Left lung (tissue), 10 donors: Measurements from ENCODE around the gene L3MBTL3. TPM values are rescaled to one million over a fixed set of nuclear protein-coding genes. Genes with fewer than 3 reads are reported as not detected.
A peak's percentile ranks its signal among the peaks of the same experiment; 100 is the strongest.

Experiments used
- ATAC-seq: fragments of 200-7000 bp; cut with Tn5 transposase; one replicate; pipeline ENCODE4 v1.9.1; 2020; ENCODE audit warnings: moderate library complexity
- DNase-seq, 4 donors: peaks; one replicate each; pipeline ENCODE4 v3.0.0-alpha.2; 2013 to 2020
- H3K27ac ChIP-seq, 2 donors: fragments of 200-600 bp; sonication (generic) in 1 of 2; one replicate each; pipeline versions ENCODE4 v1.5.0 to v1.8.0; 2020 to 2021
- H3K27me3 ChIP-seq, 2 donors: fragments of 200-600 bp; sonication (generic) in 1 of 2; one replicate each; pipeline versions ENCODE4 v1.5.0 to v1.8.0; 2020 to 2021
- H3K36me3 ChIP-seq, 2 donors: fragments of 200-600 bp; sonication (generic) in 1 of 2; one replicate each; pipeline versions ENCODE4 v1.5.0 to v1.8.0; 2020 to 2021
- H3K4me1 ChIP-seq, 2 donors: fragments of 200-600 bp; one replicate each; pipeline ENCODE4 v1.8.0; 2021
- H3K4me3 ChIP-seq, 2 donors: fragments of 200-600 bp; sonication (generic) in 1 of 2; one replicate each; pipeline versions ENCODE4 v1.5.0 to v1.8.0; 2020 to 2021; ENCODE audit warnings: mild to moderate bottlenecking in 1 of 2
- H3K9me3 ChIP-seq, 2 donors: fragments of 200-600 bp; sonication (generic) in 1 of 2; one replicate each; pipeline versions ENCODE4 v1.5.0 to v1.8.0; 2020 to 2021
- CTCF ChIP-seq, 2 donors: fragments of 200-600 bp; sonication (generic) in 1 of 2; IDR thresholded peaks; one replicate each; pipeline versions ENCODE4 v1.5.0 to v1.8.0; 2021; ENCODE audit warnings: antibody characterized with exemption in 2 of 2
- intact Hi-C, 2 donors: fragments of 100-400 bp; cut with DNase I; formaldehyde crosslinking; loops; one replicate each; pipeline versions ENCODE4 v1.11.2 to v1.14.2; 2022
- polyA plus RNA-seq, 6 donors: library from polyadenylated mRNA; unstranded; fragments of 120-200 nt; gene quantifications; one replicate each; pipeline ENCODE4 v1.2.1, GENCODE V29; 2013; ENCODE audit not compliant: insufficient read length in 6 of 6
- total RNA-seq, 2 donors: library from RNA; stranded (reverse); fragmentation: NEBNext Ultra II Directional; extraction: Animal tissue kit (Norgen Biotek cat#: 25700); gene quantifications; one replicate each; pipeline ENCODE4 v1.2.1, GENCODE V29; 2021
- donor health status: DM: no; HTN: yes; CAD: no.
- donor health status: DM: no; HTN: no; CAD: no.

The L3MBTL3 gene
- total and polyA plus RNA-seq, 8 donors, result 5.7 to 28.5 (median 17.3) TPM

DNA sequence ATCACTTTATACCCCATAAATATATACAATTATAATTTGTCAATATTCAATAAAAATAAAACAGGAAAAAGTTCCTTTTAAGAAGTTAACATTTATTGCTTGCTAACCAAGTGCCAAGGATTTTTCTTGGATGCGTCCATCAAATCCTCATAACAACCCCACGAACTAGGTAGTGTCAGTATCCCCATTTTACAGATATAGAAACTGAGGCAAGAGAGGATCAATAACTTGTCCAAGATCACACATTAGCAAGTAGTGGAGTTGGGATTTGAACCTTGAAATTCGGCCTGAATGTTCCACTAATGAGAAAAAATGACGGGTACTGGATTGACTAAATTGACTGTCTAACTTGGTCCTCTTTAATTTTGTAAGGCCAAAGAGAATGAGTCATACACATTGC lies 5.7 kb upstream of the L3MBTL3 start:
- H3K27me3 ChIP-seq, result no peaks in the 10 kb centered on the region
- no peaks in the 10 kb centered on the region for H3K36me3 ChIP-seq
- H3K4me1 ChIP-seq, result no peaks in the 10 kb centered on the region
- H3K4me3 ChIP-seq, result no peak overlapping the region
- DNase-seq (no peak), ATAC-seq (no peak)
- no peaks in the 10 kb centered on the region for H3K9me3 ChIP-seq
- H3K27ac ChIP-seq, result no peak overlapping the region
- intact Hi-C loops, result no loop called here
- no peak for TF ChIP-seq CTCF (IDR thresholded peaks at IDR 0.05)

- no peaks in the 10 kb centered on the region for H3K27me3 ChIP-seq
- ATAC-seq (peak; percentile 2), DNase-seq (peak in 2 of 4 donors; percentile 20 to 84)
- intact Hi-C loops, result no loop called here
- H3K27ac ChIP-seq, result peak overlapping the region; percentile 67 to 83
- H3K4me1 ChIP-seq, result peaks cover 0 to 13% of the 10 kb centered on the region in 2 donors
- no peaks in the 10 kb centered on the region for H3K9me3 ChIP-seq
- no peak for TF ChIP-seq CTCF (IDR thresholded peaks at IDR 0.05)
- peak overlapping the region; percentile 74 to 86 for H3K4me3 ChIP-seq
- no peaks in the 10 kb centered on the region for H3K36me3 ChIP-seq
Measured at GRCh38 chr6:130018744-130019325, 454 bp downstream of the L3MBTL3 start.

DNA sequence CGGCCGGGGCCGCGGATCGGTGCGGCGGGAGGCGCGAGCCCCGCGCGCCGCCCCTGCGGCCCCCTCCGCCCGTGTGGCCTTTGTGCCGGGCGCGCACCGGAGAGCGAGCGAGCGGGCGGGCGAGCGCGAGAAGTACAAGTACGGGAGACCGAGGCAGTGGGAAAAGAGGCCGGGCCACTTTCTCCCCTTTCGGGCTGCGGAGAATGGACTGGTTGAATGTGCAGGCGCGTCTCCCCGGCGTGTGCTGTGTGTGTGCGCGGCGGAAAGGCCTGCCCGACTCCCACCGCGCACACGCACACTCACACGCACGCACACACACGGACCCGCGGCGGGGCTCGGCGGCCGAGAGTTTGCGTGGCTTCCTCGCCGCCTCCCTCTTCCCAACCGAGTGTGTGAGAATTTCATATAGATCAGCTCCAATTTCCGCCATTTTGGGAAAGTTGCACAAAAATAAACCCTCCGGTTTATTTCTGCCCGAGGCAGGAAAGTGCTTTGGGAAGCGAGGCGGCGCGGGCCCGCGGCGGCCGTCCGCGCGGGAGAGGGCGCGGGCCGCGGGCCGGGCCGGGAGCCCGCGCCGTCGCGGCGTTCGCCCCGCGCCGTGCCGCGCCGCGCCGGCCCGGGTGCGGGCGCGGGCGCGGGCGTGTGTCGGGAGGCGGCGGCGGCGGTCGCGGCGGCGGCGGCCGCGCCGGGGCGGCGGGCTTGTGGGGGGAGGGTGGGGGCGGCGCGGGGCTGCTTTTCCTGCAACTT lies 1.1 kb downstream of the L3MBTL3 start:
- DNase-seq, result peak; percentile 33 to 84 (median 42)
- Histone ChIP-seq H3K9me3 (no peaks in the 10 kb centered on the region), H3K36me3 (no peaks in the 10 kb centered on the region), H3K27ac (peak overlapping the region; percentile 84 to 86), H3K27me3 (no peaks in the 10 kb centered on the region), H3K4me3 (peak overlapping the region; percentile 74 to 86), H3K4me1 (peaks cover 0 to 13% of the 10 kb centered on the region in 2 donors)
- intact Hi-C loops, result loop anchor here in 1 of 2 donors (10.0 kb wide), 1 partner anchor 115 kb away; no protein-coding TSS in a partner anchor
- peak; percentile 2 for ATAC-seq
- TF ChIP-seq CTCF (IDR thresholded peaks at IDR 0.05), result no peak

GRCh38 chr6:130020073-130020906 lies 1.9 kb downstream of the L3MBTL3 start:
- DNase-seq, result peak; percentile 16 to 89 (median 35)

More at GRCh38 chr6:130020073-130020906, 1.9 kb downstream of the L3MBTL3 start:
- no peak for TF ChIP-seq CTCF (IDR thresholded peaks at IDR 0.05)
- ATAC-seq, result peak; percentile 34
- Histone ChIP-seq H3K36me3 (no peaks in the 10 kb centered on the region), H3K4me3 (peak overlapping the region; percentile 73 to 86), H3K4me1 (peaks cover 0 to 13% of the 10 kb centered on the region in 2 donors), H3K9me3 (no peaks in the 10 kb centered on the region), H3K27ac (peak overlapping the region; percentile 84 to 86), H3K27me3 (no peaks in the 10 kb centered on the region)
- intact Hi-C loops, result loop anchor here in 1 of 2 donors (10.0 kb wide), 1 partner anchor 115 kb away; no protein-coding TSS in a partner anchor
